Panc1 (cell line): Measurements from ENCODE around the gene COL5A1. TPM values are rescaled to one million over a fixed set of nuclear protein-coding genes. Genes with fewer than 3 reads are reported as not detected.

Source experiments
- ATAC-seq: fragments of 200-7000 bp; cut with Tn5 transposase; 2 replicates; pipeline ENCODE4 v1.9.1; 2020; ENCODE audit warnings: mild to moderate bottlenecking, moderate library complexity
- BruUV-seq: library from RNA; stranded (reverse); fragments of 400-500 nt; replicated peaks from 2 replicates; lab custom pipeline; 2021; lab: Mats Ljungman, UMichigan
- CTCF ChIA-PET: fragments of 300-600 bp; sonication (Branson Sonifier 250); formaldehyde crosslinking; loops from one replicate; lab custom pipeline; 2022; ENCODE audit warnings: antibody characterized with exemption; lab: Charles Lee
- POLR2A ChIA-PET: fragments of 300-600 bp; sonication (Branson Sonifier 250); formaldehyde crosslinking; loops from one replicate; lab custom pipeline; 2022; ENCODE audit warnings: antibody characterized with exemption; lab: Charles Lee
- DNase-seq: peaks from one replicate; pipeline ENCODE4 v3.0.0-alpha.2; 2010; ENCODE audit warnings: low read depth, low spot score
- H3K27ac ChIP-seq: 2 replicates; pipeline ENCODE4 v1.5.1; 2011; ENCODE audit warnings: mild to moderate bottlenecking, low read length, inconsistent platforms
- H3K27me3 ChIP-seq: fragments of 200-500 bp; sonication (Bioruptor generic); 2 replicates; pipeline ENCODE4 v1.6.0; 2014; ENCODE audit warnings: low read length, inconsistent platforms; ENCODE audit not compliant: control insufficient read depth, insufficient read depth
- H3K36me3 ChIP-seq: fragments of 200-500 bp; sonication (Bioruptor generic); 2 replicates; pipeline ENCODE4 v1.5.1; 2014; ENCODE audit warnings: inconsistent platforms, mild to moderate bottlenecking, low read length, moderate library complexity; ENCODE audit not compliant: control insufficient read depth, insufficient read depth
- H3K4me1 ChIP-seq: 2 replicates; pipeline ENCODE4 v1.5.1; 2011; ENCODE audit warnings: inconsistent platforms, mild to moderate bottlenecking, low read length, moderate library complexity; ENCODE audit not compliant: control insufficient read depth, insufficient read depth
- H3K4me3 ChIP-seq, 2 experiments: 2 replicates each; pipeline ENCODE4 v1.5.1; 2011 to 2012; ENCODE audit warnings: low read depth in 2 of 2, low read length in 2 of 2, mild to moderate bottlenecking in 2 of 2, inconsistent platforms in 1 of 2, moderate library complexity in 1 of 2
- H3K9me3 ChIP-seq: fragments of 200-500 bp; sonication (Bioruptor generic); 2 replicates; pipeline ENCODE4 v1.5.1; 2014; ENCODE audit warnings: low read depth, mild to moderate bottlenecking, inconsistent platforms, low read length, moderate library complexity; ENCODE audit not compliant: control insufficient read depth, insufficient read depth
- CTCF ChIP-seq: fragments of 450-650 bp; IDR thresholded peaks from 2 replicates; pipeline ENCODE4 v1.5.1; 2017; ENCODE audit warnings: mild to moderate bottlenecking
- POLR2AphosphoS5 ChIP-seq: IDR thresholded peaks from 2 replicates; pipeline ENCODE4 v1.6.1; 2012; ENCODE audit warnings: mild to moderate bottlenecking, low read depth, low read length, moderate library complexity
- REST ChIP-seq, 2 experiments: IDR thresholded peaks; 2 replicates each; pipeline ENCODE4 v1.6.1; 2011 to 2012; ENCODE audit warnings: low read depth in 2 of 2, control low read depth in 1 of 2, low read length in 1 of 2, mild to moderate bottlenecking in 1 of 2, moderate library complexity in 1 of 2; ENCODE audit not compliant: insufficient read depth in 1 of 2
- SIN3A ChIP-seq: IDR thresholded peaks from 2 replicates; pipeline ENCODE4 v1.6.1; 2012; ENCODE audit warnings: low read depth, mild to moderate bottlenecking, low read length, moderate library complexity, borderline replicate concordance; ENCODE audit not compliant: insufficient read depth
- TCF7L2 ChIP-seq: IDR thresholded peaks from 2 replicates; pipeline ENCODE4 v1.6.1; 2011; ENCODE audit warnings: mild to moderate bottlenecking, low read depth, low read length, inconsistent platforms
- in situ Hi-C: cut with HindIII; loops from 2 replicates; pipeline ENCODE4 v1.10.0; 2016; ENCODE audit warnings: low sequenced_read_pairs, low pct_unique_long_range_greater_than_20kb
- intact Hi-C: fragments of 100-400 bp; cut with micrococcal nuclease; formaldehyde crosslinking; loops from one replicate; pipeline ENCODE4 v1.10.0; 2022; ENCODE audit not compliant: unreplicated experiment
- total RNA-seq: library from RNA; stranded (reverse); gene quantifications from one replicate; pipeline ENCODE4 v1.2.1, GENCODE V29; 2021; ENCODE audit not compliant: unreplicated experiment

The COL5A1 gene
- total RNA-seq, 1 experiment from 2014 or later = 5.7 TPM

GRCh38 chr9:134617836-134618162, 23.8 kb upstream of the COL5A1 start:
- H3K4me3 ChIP-seq = no peak overlapping the region
- ChIA-PET CTCF (no interaction called here), POLR2A (interaction anchor here (0.7 kb wide), 1 partner anchor 172 kb away, joined by 5 read pairs; no protein-coding TSS in a partner anchor)
- in situ Hi-C loops = no loop called here
- no peaks in the 10 kb centered on the region for H3K4me1 ChIP-seq
- ATAC-seq (no peak), DNase-seq (no peak)
- intact Hi-C loops = no loop called here
- H3K9me3 ChIP-seq = no peaks in the 10 kb centered on the region; the same call in 1 of the 2 replicates
- H3K27me3 ChIP-seq = no peaks in the 10 kb centered on the region
- H3K36me3 ChIP-seq = no peaks in the 10 kb centered on the region
- no TSS peak for BruUV-seq
- no peak overlapping the region for H3K27ac ChIP-seq
- no peak for TF ChIP-seq CTCF
- no peak for TF ChIP-seq POLR2AphosphoS5
- TF ChIP-seq SIN3A = no peak
- no peak for TF ChIP-seq TCF7L2
- TF ChIP-seq REST (IDR thresholded peaks at IDR 0.05; ENCODE audit: insufficient read depth in 1 of 2, low read depth in 2 of 2, low read length in 1 of 2) = no peak

GRCh38 chr9:134618163-134618832, 23.3 kb upstream of the COL5A1 start:
- H3K9me3 ChIP-seq = no peaks in the 10 kb centered on the region
- no peak overlapping the region for H3K27ac ChIP-seq
- DNase-seq (no peak), ATAC-seq (no peak)
- H3K4me1 ChIP-seq = no peaks in the 10 kb centered on the region
- H3K36me3 ChIP-seq = no peaks in the 10 kb centered on the region
- CTCF ChIA-PET = no interaction called here
- H3K4me3 ChIP-seq = no peak overlapping the region
- POLR2A ChIA-PET = interaction anchor here (0.7 kb wide), 1 partner anchor 172 kb away, joined by 5 read pairs; no protein-coding TSS in a partner anchor
- intact Hi-C loops = no loop called here
- no TSS peak for BruUV-seq
- no peaks in the 10 kb centered on the region for H3K27me3 ChIP-seq
- in situ Hi-C loops = no loop called here
- no peak for TF ChIP-seq POLR2AphosphoS5
- TF ChIP-seq SIN3A = no peak
- TF ChIP-seq TCF7L2 = no peak
- TF ChIP-seq REST (IDR thresholded peaks at IDR 0.05; ENCODE audit: insufficient read depth in 1 of 2, low read depth in 2 of 2, low read length in 1 of 2) = no peak
- no peak for TF ChIP-seq CTCF
